Neural progenitor cell (in vitro differentiated cells): ENCODE results near the gene ASB17. TPM values are rescaled to one million over a fixed set of nuclear protein-coding genes. Genes with fewer than 3 reads are reported as not detected.
A peak's percentile ranks its signal among the peaks of the same experiment; 100 is the strongest.

Experiments
- DNase-seq: peaks from one replicate; pipeline ENCODE4 v3.0.0-alpha.2; 2016; ENCODE audit warnings: low spot score
- H2AFZ ChIP-seq: fragments of 200-600 bp; sonication (generic); replicated peaks from 2 replicates; pipeline ENCODE4 v1.6.1; 2016; ENCODE audit warnings: antibody characterized with exemption
- H3F3A ChIP-seq: fragments of 200-600 bp; sonication (generic); 2 replicates; pipeline ENCODE4 v1.6.1; 2016; ENCODE audit warnings: antibody characterized with exemption, low read depth
- H3K27ac ChIP-seq: fragments of 200-600 bp; sonication (generic); 2 replicates; pipeline ENCODE4 v1.5.1; 2016; ENCODE audit warnings: mild to moderate bottlenecking
- H3K27me3 ChIP-seq: fragments of 200-600 bp; sonication (generic); 2 replicates; pipeline ENCODE4 v1.6.1; 2016; ENCODE audit warnings: mild to moderate bottlenecking, moderate library complexity
- H3K36me3 ChIP-seq: fragments of 200-600 bp; sonication (generic); 2 replicates; pipeline ENCODE4 v1.5.1; 2016
- H3K4me1 ChIP-seq: fragments of 200-600 bp; sonication (generic); 2 replicates; pipeline ENCODE4 v1.6.1; 2016; ENCODE audit warnings: mixed run types
- H3K4me2 ChIP-seq: fragments of 200-600 bp; sonication (generic); 2 replicates; pipeline ENCODE4 v1.6.1; 2016
- H3K4me3 ChIP-seq: fragments of 200-600 bp; sonication (generic); 2 replicates; pipeline ENCODE4 v1.5.1; 2016
- H3K79me2 ChIP-seq: fragments of 200-600 bp; sonication (generic); 2 replicates; pipeline ENCODE4 v1.6.1; 2016; ENCODE audit warnings: low read depth
- H3K9ac ChIP-seq: fragments of 200-600 bp; sonication (generic); 2 replicates; pipeline ENCODE4 v1.6.1; 2016
- H3K9me3 ChIP-seq: fragments of 200-600 bp; sonication (generic); 2 replicates; pipeline ENCODE4 v1.5.1; 2016; ENCODE audit warnings: low read depth
- H4K20me1 ChIP-seq: fragments of 200-600 bp; sonication (generic); 2 replicates; pipeline ENCODE4 v1.6.1; 2016; ENCODE audit warnings: low read depth
- H3K27ac Mint-ChIP-seq: 3 replicates; pipeline ENCODE4 v1.8.0; 2021; ENCODE audit warnings: mixed read lengths
- H3K27me3 Mint-ChIP-seq: 2 replicates; pipeline ENCODE4 v1.8.0; 2022; ENCODE audit warnings: low read depth, mild to moderate bottlenecking, inconsistent platforms, moderate library complexity, mixed read lengths; ENCODE audit not compliant: insufficient read depth
- H3K36me3 Mint-ChIP-seq: 3 replicates; pipeline ENCODE4 v1.8.0; 2021; ENCODE audit warnings: mixed read lengths
- H3K4me1 Mint-ChIP-seq: 3 replicates; pipeline ENCODE4 v1.8.0; 2021; ENCODE audit warnings: mixed read lengths
- H3K4me3 Mint-ChIP-seq: 3 replicates; pipeline ENCODE4 v1.8.0; 2021; ENCODE audit warnings: mild to moderate bottlenecking, moderate library complexity, mixed read lengths
- H3K9me3 Mint-ChIP-seq: 3 replicates; pipeline ENCODE4 v1.8.0; 2020; ENCODE audit warnings: mixed read lengths
- CTCF ChIP-seq: fragments of 200-600 bp; sonication (generic); IDR thresholded peaks from 2 replicates; pipeline ENCODE4 v1.5.1; 2017; ENCODE audit warnings: antibody characterized with exemption, mild to moderate bottlenecking
- EZH2 ChIP-seq: fragments of 200-600 bp; sonication (generic); IDR thresholded peaks from 2 replicates; pipeline ENCODE4 v1.6.1; 2017; ENCODE audit warnings: antibody characterized with exemption, mild to moderate bottlenecking, moderate library complexity
- EZH2phosphoT487 ChIP-seq: fragments of 200-600 bp; sonication (generic); IDR thresholded peaks from 2 replicates; pipeline ENCODE4 v1.6.1; 2017; ENCODE audit warnings: antibody characterized with exemption
- total RNA-seq: library from RNA; depleted of rRNA; stranded (reverse); fragments of >200 nt; gene quantifications from 2 replicates; pipeline ENCODE4 v1.2.3, GENCODE V29; 2015; ENCODE audit warnings: low replicate concordance

ASB17 gene
- total RNA-seq, 1 donor from 2014 or later, result not detected

- no peaks in the 10 kb centered on the region for H3F3A ChIP-seq
- H3K27me3 Mint-ChIP-seq, result no peaks in the 10 kb centered on the region
- no peak overlapping the region for H3K4me2 ChIP-seq
- no peaks in the 10 kb centered on the region for H3K79me2 ChIP-seq
- H3K27me3 ChIP-seq, result no peaks in the 10 kb centered on the region
- DNase-seq, result no peak
- H3K27ac Mint-ChIP-seq, result no peak overlapping the region
- H3K4me1 ChIP-seq, result no peaks in the 10 kb centered on the region
- H3K36me3 Mint-ChIP-seq, result no peaks in the 10 kb centered on the region
- no peaks in the 10 kb centered on the region for H3K9me3 Mint-ChIP-seq
- no peak overlapping the region for H3K4me3 Mint-ChIP-seq
- no peaks in the 10 kb centered on the region for H3K9me3 ChIP-seq
- no peaks in the 10 kb centered on the region for H3K4me1 Mint-ChIP-seq
- H3K4me3 ChIP-seq, result no peak overlapping the region
- H3K27ac ChIP-seq, result no peak overlapping the region
- TF ChIP-seq CTCF (no peak), EZH2 (no peak)
- H3K9ac ChIP-seq, result no peak overlapping the region
- no peaks in the 10 kb centered on the region for H3K36me3 ChIP-seq
- no peak overlapping the region for H2AFZ ChIP-seq
- no peaks in the 10 kb centered on the region for H4K20me1 ChIP-seq
Measured at GRCh38 chr1:75916834-75917233, 15.4 kb downstream of the ASB17 start.

GRCh38 chr1:75908717-75909152 is 23.5 kb downstream of the ASB17 start:
- Histone ChIP-seq H3K27me3 (no peaks in the 10 kb centered on the region), H2AFZ (peak overlapping the region; percentile 90)

GRCh38 chr1:75901371-75901770 is 30.8 kb downstream of the ASB17 start:
- Histone ChIP-seq H3K4me1 (no peaks in the 10 kb centered on the region), H3K9ac (no peak overlapping the region), H3K9me3 (no peaks in the 10 kb centered on the region), H3K27ac (no peak overlapping the region), H3K27me3 (no peaks in the 10 kb centered on the region), H3K4me3 (no peak overlapping the region), H3F3A (no peaks in the 10 kb centered on the region), H4K20me1 (no peaks in the 10 kb centered on the region), H3K4me2 (no peak overlapping the region), H3K36me3 (no peaks in the 10 kb centered on the region), H2AFZ (no peak overlapping the region), H3K79me2 (no peaks in the 10 kb centered on the region)
- Mint-ChIP-seq H3K27me3 (peaks cover 2% of the 10 kb centered on the region), H3K27ac (no peak overlapping the region), H3K4me1 (no peaks in the 10 kb centered on the region), H3K36me3 (no peaks in the 10 kb centered on the region), H3K4me3 (no peak overlapping the region), H3K9me3 (no peaks in the 10 kb centered on the region)
- TF ChIP-seq EZH2 (no peak), EZH2phosphoT487 (no peak), CTCF (no peak)
- DNase-seq, result no peak

More at GRCh38 chr1:75908717-75909152, 23.5 kb downstream of the ASB17 start:
- Histone ChIP-seq H3F3A (no peaks in the 10 kb centered on the region), H3K9ac (no peak overlapping the region), H3K4me3 (no peak overlapping the region), H3K27ac (no peak overlapping the region), H4K20me1 (no peaks in the 10 kb centered on the region), H3K79me2 (no peaks in the 10 kb centered on the region), H3K4me2 (no peak overlapping the region), H3K4me1 (no peaks in the 10 kb centered on the region), H3K36me3 (no peaks in the 10 kb centered on the region), H3K9me3 (peaks cover 5% of the 10 kb centered on the region)
- peak; percentile 63 for DNase-seq
- H3K36me3 Mint-ChIP-seq, result no peaks in the 10 kb centered on the region
- peaks cover 2% of the 10 kb centered on the region for H3K27me3 Mint-ChIP-seq
- H3K4me1 Mint-ChIP-seq, result no peaks in the 10 kb centered on the region
- H3K9me3 Mint-ChIP-seq, result no peaks in the 10 kb centered on the region
- no peak overlapping the region for H3K4me3 Mint-ChIP-seq
- H3K27ac Mint-ChIP-seq, result no peak overlapping the region
- peak; percentile 71 for TF ChIP-seq CTCF
- no peak for TF ChIP-seq EZH2

- no peaks in the 10 kb centered on the region for H3K4me1 Mint-ChIP-seq
- H3K4me1 ChIP-seq, result no peaks in the 10 kb centered on the region
- no peaks in the 10 kb centered on the region for H3K79me2 ChIP-seq
- no peaks in the 10 kb centered on the region for H3K9me3 ChIP-seq
- H3K27me3 ChIP-seq, result no peaks in the 10 kb centered on the region
- H3K36me3 Mint-ChIP-seq, result no peaks in the 10 kb centered on the region
- no peak for DNase-seq
- peaks cover 8% of the 10 kb centered on the region for H3F3A ChIP-seq
- no peaks in the 10 kb centered on the region for H3K36me3 ChIP-seq
- H3K27me3 Mint-ChIP-seq, result peaks cover 2% of the 10 kb centered on the region
- no peak overlapping the region for H3K4me3 ChIP-seq
- TF ChIP-seq EZH2 (no peak), CTCF (no peak), EZH2phosphoT487 (no peak)
- no peak overlapping the region for H3K4me3 Mint-ChIP-seq
- H3K27ac Mint-ChIP-seq, result no peak overlapping the region
- H2AFZ ChIP-seq, result no peak overlapping the region
- H3K4me2 ChIP-seq, result no peak overlapping the region
- no peaks in the 10 kb centered on the region for H3K9me3 Mint-ChIP-seq
- H4K20me1 ChIP-seq, result no peaks in the 10 kb centered on the region
- H3K27ac ChIP-seq, result no peak overlapping the region
- no peak overlapping the region for H3K9ac ChIP-seq
Measured at GRCh38 chr1:75884437-75884836, 47.8 kb downstream of the ASB17 start.
